Rectal smooth muscle tissue (tissue), 1 donor: Measurements from ENCODE around the gene WDR64.

Experiments used
- H3K27ac ChIP-seq: one replicate; pipeline ENCODE4 v1.7.0; 2013; ENCODE audit warnings: low read depth, low read length, inconsistent platforms
- H3K27me3 ChIP-seq: one replicate; pipeline ENCODE4 v1.7.0; 2013; ENCODE audit warnings: low read length; ENCODE audit not compliant: control insufficient read depth, insufficient read depth
- H3K36me3 ChIP-seq: one replicate; pipeline ENCODE4 v1.7.0; 2013; ENCODE audit warnings: low read length; ENCODE audit not compliant: control insufficient read depth, insufficient read depth
- H3K4me1 ChIP-seq: one replicate; pipeline ENCODE4 v1.7.0; 2013; ENCODE audit warnings: low read length; ENCODE audit not compliant: control insufficient read depth, insufficient read depth
- H3K4me3 ChIP-seq: one replicate; pipeline ENCODE4 v1.7.0; 2013; ENCODE audit warnings: low read length
- H3K9ac ChIP-seq: one replicate; pipeline ENCODE4 v1.7.0; 2013; ENCODE audit warnings: low read length

The WDR64 gene

GRCh38 chr1:241847796-241848685 is 196.0 kb downstream of the WDR64 start, which contains the start of gene EXO1:
EXO1 (plus strand) TSS chr1:241848204; CDS start chr1:241850426, 2,222 bp downstream.
- peak within 1 kb of the TSS; percentile 81 for H3K4me3 ChIP-seq
- no peaks in the 10 kb centered on the region for H3K27me3 ChIP-seq
- H3K9ac ChIP-seq, result no peak within 1 kb of the TSS
- H3K4me1 ChIP-seq, result peaks cover 4% of the 10 kb centered on the region
- no peaks in the 10 kb centered on the region for H3K36me3 ChIP-seq
- H3K27ac ChIP-seq, result peak within 1 kb of the TSS; percentile 98

- Histone ChIP-seq H3K9ac (no peak overlapping the region), H3K27ac (no peak overlapping the region)
Observed at GRCh38 chr1:241848686-241849344, 196.7 kb downstream of the WDR64 start.

GRCh38 chr1:241849345-241849695 is 197.2 kb downstream of the WDR64 start:
- Histone ChIP-seq H3K27ac (no peak overlapping the region), H3K4me3 (no peak overlapping the region), H3K27me3 (no peaks in the 10 kb centered on the region), H3K9ac (no peak overlapping the region), H3K36me3 (no peaks in the 10 kb centered on the region), H3K4me1 (peaks cover 4% of the 10 kb centered on the region)

More at GRCh38 chr1:241848686-241849344, 196.7 kb downstream of the WDR64 start:
- Histone ChIP-seq H3K4me3 (peak overlapping the region; percentile 81), H3K36me3 (no peaks in the 10 kb centered on the region), H3K4me1 (peaks cover 4% of the 10 kb centered on the region), H3K27me3 (no peaks in the 10 kb centered on the region)
